GM23338 (cell line): ENCODE measurements around the gene UBN1. TPM values are rescaled to one million over a fixed set of nuclear protein-coding genes. Genes with fewer than 3 reads are reported as not detected.

Experiments used
- ATAC-seq: fragments of 200-7000 bp; cut with Tn5 transposase; 3 replicates; pipeline ENCODE4 v1.9.1; 2020
- DNase-seq: peaks from one replicate; pipeline ENCODE4 v3.0.0-alpha.2; 2015; ENCODE audit warnings: low spot score
- H2AFZ ChIP-seq: fragments of 200-600 bp; sonication (generic); 2 replicates; pipeline ENCODE4 v1.8.0; 2016; ENCODE audit warnings: antibody characterized with exemption, mild to moderate bottlenecking, moderate library complexity
- H3F3A ChIP-seq: fragments of 200-600 bp; sonication (generic); replicated peaks from 2 replicates; pipeline ENCODE4 v1.8.0; 2017; ENCODE audit warnings: antibody characterized with exemption, mixed run types, low read depth
- H3K27ac ChIP-seq: fragments of 200-600 bp; sonication (generic); 2 replicates; pipeline ENCODE4 v1.6.1; 2016; ENCODE audit warnings: low read depth
- H3K27me3 ChIP-seq: fragments of 200-600 bp; sonication (generic); 2 replicates; pipeline ENCODE4 v1.8.0; 2016; ENCODE audit warnings: mild to moderate bottlenecking, mixed run types, moderate library complexity; ENCODE audit not compliant: insufficient read depth
- H3K36me3 ChIP-seq: fragments of 200-600 bp; sonication (generic); 2 replicates; pipeline ENCODE4 v1.8.0; 2016; ENCODE audit warnings: mild to moderate bottlenecking; ENCODE audit not compliant: insufficient read depth
- H3K4me1 ChIP-seq: fragments of 200-600 bp; sonication (generic); 2 replicates; pipeline ENCODE4 v1.8.0; 2016; ENCODE audit warnings: mild to moderate bottlenecking, moderate library complexity; ENCODE audit not compliant: insufficient read depth
- H3K4me2 ChIP-seq: fragments of 200-600 bp; sonication (generic); 2 replicates; pipeline ENCODE4 v1.7.1; 2017; ENCODE audit warnings: mixed run types
- H3K4me3 ChIP-seq: fragments of 200-600 bp; sonication (generic); 2 replicates; pipeline ENCODE4 v1.6.1; 2016; ENCODE audit warnings: mixed run types
- H3K79me2 ChIP-seq: fragments of 200-600 bp; sonication (generic); replicated peaks from 2 replicates; pipeline ENCODE4 v1.8.0; 2017; ENCODE audit warnings: mild to moderate bottlenecking; ENCODE audit not compliant: insufficient read depth
- H3K9me2 ChIP-seq: fragments of 200-600 bp; sonication (generic); 2 replicates; pipeline ENCODE4 v1.8.0; 2017; ENCODE audit not compliant: insufficient read depth
- H4K20me1 ChIP-seq: fragments of 200-600 bp; sonication (generic); replicated peaks from 2 replicates; pipeline ENCODE4 v1.8.0; 2017; ENCODE audit warnings: mild to moderate bottlenecking; ENCODE audit not compliant: insufficient read depth
- H3K27ac Mint-ChIP-seq: 2 replicates; pipeline ENCODE4 v1.8.0; 2020; ENCODE audit warnings: inconsistent platforms, mild to moderate bottlenecking, moderate library complexity, mixed read lengths
- H3K27me3 Mint-ChIP-seq: 3 replicates; pipeline ENCODE4 v1.8.0; 2022; ENCODE audit warnings: low read depth, mild to moderate bottlenecking, moderate library complexity, mixed read lengths, inconsistent platforms; ENCODE audit not compliant: insufficient read depth, poor library complexity
- H3K36me3 Mint-ChIP-seq: 3 replicates; pipeline ENCODE4 v1.8.0; 2021; ENCODE audit warnings: low read depth, mild to moderate bottlenecking, inconsistent platforms, moderate library complexity, mixed read lengths
- H3K4me1 Mint-ChIP-seq: 3 replicates; pipeline ENCODE4 v1.8.0; 2020; ENCODE audit warnings: mild to moderate bottlenecking, inconsistent platforms, mixed read lengths
- H3K4me3 Mint-ChIP-seq: 3 replicates; pipeline ENCODE4 v1.8.0; 2021; ENCODE audit warnings: moderate library complexity, mild to moderate bottlenecking, inconsistent platforms, mixed read lengths
- H3K9me3 Mint-ChIP-seq: 3 replicates; pipeline ENCODE4 v1.8.0; 2020; ENCODE audit warnings: moderate library complexity, mild to moderate bottlenecking, inconsistent platforms, mixed read lengths
- CTCF ChIP-seq, 2 experiments: fragments of 200-600 bp in 1 of 2; sonication (generic) in 1 of 2; conservative IDR thresholded peaks; 2 replicates each; pipeline versions ENCODE4 v1.5.1 to v1.6.1; 2016 to 2017; ENCODE audit warnings: antibody characterized with exemption in 2 of 2, low read depth in 2 of 2, mild to moderate bottlenecking in 2 of 2, moderate library complexity in 1 of 2
- ETS1 ChIP-seq: IDR thresholded peaks from 2 replicates; pipeline ENCODE4 v1.6.1; 2016; ENCODE audit warnings: antibody characterized with exemption
- EZH2 ChIP-seq: fragments of 200-600 bp; sonication (generic); IDR thresholded peaks from one replicate; pipeline ENCODE4 v1.8.0; 2017; ENCODE audit warnings: antibody characterized with exemption, mild to moderate bottlenecking, low read depth; ENCODE audit not compliant: unreplicated experiment
- EZH2phosphoT487 ChIP-seq: fragments of 200-600 bp; sonication (generic); IDR thresholded peaks from one replicate; pipeline ENCODE4 v1.8.1; 2018; ENCODE audit warnings: antibody characterized with exemption; ENCODE audit not compliant: unreplicated experiment
- JUNB ChIP-seq: IDR thresholded peaks from one replicate; pipeline ENCODE4 v1.6.1; 2016; ENCODE audit warnings: antibody characterized with exemption; ENCODE audit not compliant: unreplicated experiment
- POLR2AphosphoS5 ChIP-seq: IDR thresholded peaks from 2 replicates; pipeline ENCODE4 v1.6.1; 2016; ENCODE audit warnings: antibody characterized with exemption, low read depth
- STAT1 ChIP-seq: IDR thresholded peaks from one replicate; pipeline ENCODE4 v1.6.1; 2016; ENCODE audit warnings: antibody characterized with exemption; ENCODE audit not compliant: unreplicated experiment
- ZNF114 ChIP-seq: fragments of 250-450 bp; sonication (Bioruptor Pico); IDR thresholded peaks from 2 replicates; pipeline ENCODE4 v1.5.0; 2020; ENCODE audit warnings: mild to moderate bottlenecking, moderate library complexity
- ZNF331 ChIP-seq: fragments of 250-450 bp; sonication (Bioruptor Pico); IDR thresholded peaks from 2 replicates; pipeline ENCODE4 v1.5.0; 2020; ENCODE audit warnings: low read depth, mild to moderate bottlenecking, moderate library complexity
- polyA plus RNA-seq: library from polyadenylated mRNA; unstranded; fragments of >200 nt; fragmentation: Nextera tagmentation; extraction: Ambion mirVana; gene quantifications from 2 replicates; pipeline ENCODE4 v1.2.1, GENCODE V29; 2016
- total RNA-seq: library from RNA; depleted of rRNA; stranded (reverse); fragments of >200 nt; shearing (Covaris generic); gene quantifications from 2 replicates; pipeline ENCODE4 v1.2.3, GENCODE V29; 2014
- TF ChIP-seq, protein P1 (sequence below): IDR thresholded peaks from one replicate; pipeline ENCODE4 v1.6.1; 2018; ENCODE audit warnings: antibody characterized with exemption; ENCODE audit not compliant: unreplicated experiment

Gene UBN1
- total and polyA plus RNA-seq, 2 experiments from 2014 or later: 18.3 to 46.8 TPM

DNA sequence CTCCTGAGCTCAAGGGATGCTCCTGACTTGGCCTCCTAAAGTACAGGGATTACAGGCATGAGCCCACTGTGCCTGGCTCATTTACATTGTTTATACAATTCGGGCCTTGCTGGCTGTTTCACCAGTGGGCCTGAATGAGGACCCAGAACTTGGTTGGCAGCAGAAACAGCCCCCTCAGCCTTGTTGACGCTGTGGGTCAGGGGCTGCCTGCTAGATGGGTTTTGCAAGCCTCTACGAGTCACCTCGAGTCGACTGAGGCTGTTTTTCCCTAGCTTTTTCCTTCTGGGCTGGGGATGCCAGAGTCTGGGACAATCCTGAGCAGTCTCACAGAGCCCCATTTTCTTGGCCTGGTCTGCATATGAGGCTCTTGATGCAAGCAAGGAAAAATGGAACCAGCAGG is 73.5 kb downstream of the UBN1 start:
- no peak overlapping the region for H3K27ac Mint-ChIP-seq
- H3K4me1 ChIP-seq: peaks cover 8% of the 10 kb centered on the region; the same call in 1 of the 2 replicates
- no peak overlapping the region for H3K4me3 Mint-ChIP-seq
- H3K9me2 ChIP-seq: no peaks in the 10 kb centered on the region
- no peak overlapping the region for H3K4me3 ChIP-seq
- H2AFZ ChIP-seq: no peak overlapping the region
- TF ChIP-seq EZH2 (no peak), ETS1 (no peak), ZNF114 (no peak), STAT1 (no peak), POLR2AphosphoS5 (no peak), ZNF331 (CRISPR knock-in tag) (no peak), JUNB (no peak)
- TF ChIP-seq, protein P1, sequence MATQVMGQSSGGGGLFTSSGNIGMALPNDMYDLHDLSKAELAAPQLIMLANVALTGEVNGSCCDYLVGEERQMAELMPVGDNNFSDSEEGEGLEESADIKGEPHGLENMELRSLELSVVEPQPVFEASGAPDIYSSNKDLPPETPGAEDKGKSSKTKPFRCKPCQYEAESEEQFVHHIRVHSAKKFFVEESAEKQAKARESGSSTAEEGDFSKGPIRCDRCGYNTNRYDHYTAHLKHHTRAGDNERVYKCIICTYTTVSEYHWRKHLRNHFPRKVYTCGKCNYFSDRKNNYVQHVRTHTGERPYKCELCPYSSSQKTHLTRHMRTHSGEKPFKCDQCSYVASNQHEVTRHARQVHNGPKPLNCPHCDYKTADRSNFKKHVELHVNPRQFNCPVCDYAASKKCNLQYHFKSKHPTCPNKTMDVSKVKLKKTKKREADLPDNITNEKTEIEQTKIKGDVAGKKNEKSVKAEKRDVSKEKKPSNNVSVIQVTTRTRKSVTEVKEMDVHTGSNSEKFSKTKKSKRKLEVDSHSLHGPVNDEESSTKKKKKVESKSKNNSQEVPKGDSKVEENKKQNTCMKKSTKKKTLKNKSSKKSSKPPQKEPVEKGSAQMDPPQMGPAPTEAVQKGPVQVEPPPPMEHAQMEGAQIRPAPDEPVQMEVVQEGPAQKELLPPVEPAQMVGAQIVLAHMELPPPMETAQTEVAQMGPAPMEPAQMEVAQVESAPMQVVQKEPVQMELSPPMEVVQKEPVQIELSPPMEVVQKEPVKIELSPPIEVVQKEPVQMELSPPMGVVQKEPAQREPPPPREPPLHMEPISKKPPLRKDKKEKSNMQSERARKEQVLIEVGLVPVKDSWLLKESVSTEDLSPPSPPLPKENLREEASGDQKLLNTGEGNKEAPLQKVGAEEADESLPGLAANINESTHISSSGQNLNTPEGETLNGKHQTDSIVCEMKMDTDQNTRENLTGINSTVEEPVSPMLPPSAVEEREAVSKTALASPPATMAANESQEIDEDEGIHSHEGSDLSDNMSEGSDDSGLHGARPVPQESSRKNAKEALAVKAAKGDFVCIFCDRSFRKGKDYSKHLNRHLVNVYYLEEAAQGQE: no peak
- no peaks in the 10 kb centered on the region; the same call in 2 of the 3 replicates for H3K36me3 Mint-ChIP-seq
- DNase-seq (no peak), ATAC-seq (no peak)
- no peak overlapping the region for H3K4me2 ChIP-seq
- H3K27me3 ChIP-seq: no peaks in the 10 kb centered on the region
- H3F3A ChIP-seq: no peaks in the 10 kb centered on the region
- peaks cover 25% of the 10 kb centered on the region for H3K4me1 Mint-ChIP-seq
- H3K27me3 Mint-ChIP-seq: peaks cover 5% of the 10 kb centered on the region
- no peak overlapping the region for H3K27ac ChIP-seq
- no peaks in the 10 kb centered on the region for H3K36me3 ChIP-seq
- no peaks in the 10 kb centered on the region for H3K79me2 ChIP-seq
- no peaks in the 10 kb centered on the region for H3K9me3 Mint-ChIP-seq
- H4K20me1 ChIP-seq: 0 out of 2 replicates have a peak, but pooled peaks cover 6% of the 10 kb centered on the region

DNA sequence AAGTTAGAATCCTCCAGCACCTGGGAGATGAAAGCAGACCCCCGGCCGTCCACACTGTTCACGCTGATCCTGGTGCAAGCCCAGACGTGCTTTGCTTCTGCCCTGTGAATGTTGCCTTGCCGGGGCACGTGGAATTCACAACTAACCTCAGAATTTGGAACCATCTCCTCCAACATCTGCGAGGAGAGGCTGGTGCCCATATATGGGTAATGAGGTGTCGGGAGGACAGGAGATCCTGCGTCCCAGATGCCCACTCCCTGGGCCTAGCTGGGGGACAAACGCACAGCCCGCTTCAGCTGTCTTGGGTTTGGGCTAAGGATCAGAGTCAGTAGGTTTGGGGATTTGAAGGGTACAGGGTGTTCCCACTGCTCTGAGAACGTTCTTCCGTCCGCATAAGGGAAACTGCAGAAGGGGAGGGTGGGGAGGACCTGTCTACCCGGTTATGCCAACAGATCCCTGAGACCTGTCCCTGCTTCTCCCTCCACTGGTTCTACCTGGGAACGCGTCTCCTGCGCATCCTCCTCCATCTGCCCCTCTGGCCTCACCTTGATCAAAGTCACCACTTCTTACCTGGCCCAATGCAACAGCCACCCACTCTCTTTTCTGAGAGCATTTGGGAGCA is 75.6 kb downstream of the UBN1 start:
- H3K27me3 Mint-ChIP-seq: peaks cover 4% of the 10 kb centered on the region
- Histone ChIP-seq H4K20me1 (0 out of 2 replicates have a peak, but pooled peaks cover 6% of the 10 kb centered on the region), H2AFZ (no peak overlapping the region), H3K36me3 (no peaks in the 10 kb centered on the region), H3K27ac (no peak overlapping the region; the same call in 1 of the 2 replicates), H3K4me3 (no peak overlapping the region), H3K27me3 (no peaks in the 10 kb centered on the region), H3K4me1 (peaks cover 8% of the 10 kb centered on the region; the same call in 1 of the 2 replicates), H3F3A (no peaks in the 10 kb centered on the region), H3K4me2 (no peak overlapping the region), H3K79me2 (peaks cover 15% of the 10 kb centered on the region), H3K9me2 (no peaks in the 10 kb centered on the region)
- H3K9me3 Mint-ChIP-seq: peaks cover 10% of the 10 kb centered on the region
- peaks cover 27% of the 10 kb centered on the region for H3K4me1 Mint-ChIP-seq
- H3K27ac Mint-ChIP-seq: peak overlapping the region; percentile 67; the same call in 1 of the 2 replicates
- DNase-seq: no peak
- peaks cover 15% of the 10 kb centered on the region for H3K36me3 Mint-ChIP-seq
- peak; percentile 18 for ATAC-seq
- no peak overlapping the region for H3K4me3 Mint-ChIP-seq
- no peak for TF ChIP-seq STAT1
- TF ChIP-seq ETS1: no peak
- no peak for TF ChIP-seq ZNF331 (CRISPR knock-in tag)
- TF ChIP-seq, protein P1: no peak
- TF ChIP-seq JUNB: no peak
- TF ChIP-seq POLR2AphosphoS5: no peak
- no peak for TF ChIP-seq EZH2phosphoT487
- no peak for TF ChIP-seq CTCF (conservative IDR thresholded peaks at IDR 0.05; ENCODE audit: low read depth in 2 of 2)
